Measurements from ENCODE around the gene WHRN.

WHRN gene

DNA sequence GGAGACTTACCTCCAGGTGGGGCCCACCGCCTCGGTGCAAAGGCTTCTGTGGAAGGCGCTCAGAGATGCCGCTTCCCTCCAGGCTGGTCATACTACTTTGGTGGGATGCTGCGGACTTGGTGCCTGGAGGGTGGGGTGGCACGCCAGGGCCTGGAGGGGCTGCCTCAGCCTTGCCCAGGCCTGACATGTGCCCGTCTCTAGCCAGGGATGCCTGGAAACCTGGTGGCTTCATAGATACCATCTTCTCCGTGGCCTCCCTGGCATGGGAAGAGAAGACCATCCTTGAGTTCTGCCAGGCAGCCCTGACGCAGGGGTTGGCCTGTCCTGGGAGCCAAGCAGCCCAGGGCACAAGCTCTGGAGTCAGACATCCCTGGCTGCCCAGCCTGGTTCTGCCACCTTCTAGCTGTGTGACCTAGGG is 147.4 kb downstream of the WHRN start:
- DNase-seq, result no peak

DNA sequence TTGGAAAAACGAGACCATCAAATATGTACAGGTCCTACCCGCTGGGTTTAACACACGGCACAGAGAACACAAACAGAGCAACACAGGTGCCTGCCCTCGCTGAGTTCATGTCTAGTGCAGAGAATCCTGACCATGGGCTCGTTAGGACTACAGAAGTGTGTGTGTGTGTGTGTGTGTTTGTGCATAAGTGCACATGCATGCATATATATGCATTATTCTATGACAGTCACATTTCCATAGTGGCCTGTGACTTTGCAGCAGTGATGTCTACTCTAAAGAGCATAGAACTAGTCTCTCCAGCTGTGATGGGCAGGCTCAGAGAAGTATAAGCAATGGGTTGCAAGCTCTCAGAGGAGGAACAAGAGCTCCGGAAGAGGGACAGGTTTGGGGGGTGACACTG is 147.9 kb downstream of the WHRN start:
- no peak for DNase-seq

DNA sequence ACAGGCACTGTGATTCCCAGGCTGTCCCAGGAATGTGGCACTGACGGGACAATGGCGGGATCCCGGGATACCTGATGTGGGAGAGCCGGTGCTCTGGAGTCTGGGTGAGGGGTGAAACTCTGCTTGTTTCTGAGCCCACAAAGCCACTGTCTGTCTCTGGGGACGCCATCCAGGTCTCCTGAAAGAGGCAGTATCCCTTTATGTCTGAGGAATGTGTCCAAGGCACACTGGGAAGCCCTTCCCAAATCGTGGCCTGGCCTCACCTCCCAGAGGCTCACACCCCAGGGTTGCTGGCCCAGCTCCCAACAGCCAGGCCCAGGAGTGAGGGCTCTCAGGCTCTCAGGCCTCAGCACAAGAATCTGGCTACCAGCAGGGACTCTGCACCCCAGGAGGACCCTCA is 148.5 kb downstream of the WHRN start:
- DNase-seq, result no peak

DNA sequence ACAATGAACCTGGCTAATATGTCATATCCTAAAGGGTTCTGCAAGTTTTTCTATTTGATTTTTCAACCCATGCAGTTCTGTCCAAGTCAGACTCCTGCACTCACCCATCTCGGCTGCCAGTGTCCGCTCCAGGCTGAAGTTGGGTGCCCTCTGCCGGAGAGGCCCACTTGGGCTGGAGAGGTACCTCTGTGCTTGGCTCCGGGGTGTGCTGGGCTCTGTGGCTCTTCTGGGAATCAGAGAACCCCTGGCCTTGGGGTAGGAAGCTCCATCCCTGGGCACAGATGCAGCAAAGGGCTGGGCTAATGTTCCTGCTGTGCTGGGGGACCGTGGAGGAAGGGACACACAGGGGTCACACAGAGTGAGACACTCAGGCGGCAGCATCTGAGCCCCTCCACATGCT is 149.5 kb downstream of the WHRN start:
- no peak for DNase-seq

Measured in NCI-H226 (cell line).